ENCODE results near the gene TALDO1. TPM values are rescaled to one million over a fixed set of nuclear protein-coding genes. Genes with fewer than 3 reads are reported as not detected.

TALDO1 gene
- total and polyA plus RNA-seq, 2 of the 8 experiments (the other 6 are each of a cell fraction or from before 2014, with no cell fraction given) = 265 to 308 TPM

GRCh38 chr11:706957-707816 lies 40.1 kb upstream of the TALDO1 start:
- ChIA-PET POLR2A (ENCODE audit: partially characterized antibody) (interaction anchor here (0.8 to 2.2 kb wide), 10 partner anchors 12 to 83 kb away, joined by 3 to 16 read pairs (median 4); partner anchors contain the start of genes CDHR5, DEAF1, TALDO1 and TMEM80), CTCF (ENCODE audit: partially characterized antibody) (interaction anchor here (0.7 to 3.6 kb wide), 10 partner anchors 9 to 79 kb away, joined by 3 to 22 read pairs (median 4); partner anchors contain the start of genes DEAF1 and TMEM80)
- Histone ChIP-seq H2AK5ac (ENCODE audit: low read depth, low read length) (peak overlapping the region; percentile 77; the same call in 1 of the 2 replicates), H3K27me3 (replicated peaks in 1 of 4; ENCODE audit: control insufficient read depth in 3 of 4, extremely low read depth in 1 of 4, insufficient read depth in 3 of 4, low read length in 3 of 4) (no peaks in the 10 kb centered on the region), H3K23ac (ENCODE audit: insufficient read length) (no peak overlapping the region), H2BK12ac (ENCODE audit: low read depth, low read length) (peak overlapping the region; percentile 68; the same call in 1 of the 2 replicates), H3K4me1 (replicated peaks in 1 of 4; ENCODE audit: control insufficient read depth in 3 of 4, insufficient read depth in 4 of 4, low read length in 3 of 4) (peaks cover 0 to 48% (median 33%) of the 10 kb centered on the region in 4 experiments; a peak in 6 of 7 replicates), H3K4me3 (ENCODE audit: extremely low read depth in 1 of 4, insufficient read depth in 2 of 4, low read depth in 3 of 4, low read length in 4 of 4) (peak overlapping the region; percentile 38 to 64 (median 49)), H2AFZ (ENCODE audit: low read length) (no peak overlapping the region), H4K91ac (replicated peaks; ENCODE audit: insufficient read length, low read length) (peak overlapping the region; percentile 94), H2BK20ac (ENCODE audit: low read length) (peak overlapping the region; percentile 90; the same call in 1 of the 2 replicates), H3K9ac (replicated peaks in 1 of 4; ENCODE audit: extremely low read depth in 1 of 4, low read depth in 3 of 4, low read length in 3 of 4) (no peak overlapping the region; a peak in 1 of 7 replicates), H2BK120ac (replicated peaks; ENCODE audit: low read depth, low read length) (no peak overlapping the region), H3K14ac (ENCODE audit: insufficient read length) (no peak overlapping the region), H3K4ac (replicated peaks; ENCODE audit: insufficient read length, low read depth, low read length) (no peak overlapping the region), H3K27ac (ENCODE audit: low read depth, low read length) (no peak overlapping the region), H4K8ac (ENCODE audit: extremely low read depth, insufficient read depth, low read length) (peak overlapping the region; percentile 4; the same call in 1 of the 2 replicates), H3K79me2 (ENCODE audit: control insufficient read depth in 1 of 2, insufficient read depth in 2 of 2, low read length in 2 of 2) (no peaks in the 10 kb centered on the region), H2BK5ac (ENCODE audit: low read depth, low read length) (peak overlapping the region; percentile 83; the same call in 1 of the 2 replicates), H3K36me3 (ENCODE audit: control insufficient read depth in 2 of 4, insufficient read depth in 4 of 4, low read length in 3 of 4) (no peaks in the 10 kb centered on the region; a peak in 1 of 8 replicates), H3K23me2 (ENCODE audit: low read depth, low read length) (peaks cover 8% of the 10 kb centered on the region; the same call in 1 of the 2 replicates), H3K9me3 (ENCODE audit: insufficient read depth in 2 of 2, low read depth in 1 of 2, low read length in 1 of 2) (no peaks in the 10 kb centered on the region), H3K18ac (ENCODE audit: extremely low read depth, low read length) (peak overlapping the region; percentile 71), H3K56ac (replicated peaks; ENCODE audit: insufficient read length, low read depth, low read length) (peak overlapping the region; percentile 47), H3K79me1 (ENCODE audit: low read depth, low read length) (no peaks in the 10 kb centered on the region), H3K4me2 (ENCODE audit: insufficient read depth in 1 of 2, low read depth in 2 of 2, low read length in 2 of 2) (peak overlapping the region; percentile 62 to 85), H4K5ac (ENCODE audit: insufficient read length, low read depth, low read length) (peak overlapping the region; percentile 38), H2BK15ac (ENCODE audit: low read length) (peak overlapping the region; percentile 95; the same call in 1 of the 2 replicates), H4K20me1 (replicated peaks in 1 of 2; ENCODE audit: control insufficient read depth in 1 of 2, insufficient read depth in 2 of 2, low read length in 2 of 2) (peaks cover 1 to 2% of the 10 kb centered on the region in 2 experiments)
- 73% methylated on average over 17 of the region's 30 CpGs; no CpG with 5 or more reads in 1 of the 2 experiments for WGBS, 2 experiments (ENCODE audit: extremely low coverage in 1 of 2, insufficient coverage in 1 of 2, insufficient read length in 1 of 2, insufficient replicate concordance in 2 of 2, low coverage in 1 of 2, low lambda C conversion rate in 2 of 2, missing lambda C conversion rate in 1 of 2)
- DNase-seq (ENCODE audit: low read depth in 1 of 2, low spot score in 2 of 2) (no peak), FAIRE-seq (no peak)
- TF ChIP-seq SP4 (IDR thresholded peaks at IDR 0.05; ENCODE audit: low read length) = no peak
- TF ChIP-seq MAX (IDR thresholded peaks at IDR 0.05) = no peak
- no peak for TF ChIP-seq SAP30 (IDR thresholded peaks at IDR 0.05; ENCODE audit: insufficient read depth, insufficient replicate concordance, low read length)
- no peak for TF ChIP-seq CBX8 (IDR thresholded peaks at IDR 0.05; ENCODE audit: borderline replicate concordance, low read depth, low read length)
- TF ChIP-seq SUZ12 (IDR thresholded peaks at IDR 0.05; ENCODE audit: low read length) = no peak
- TF ChIP-seq SIRT6 (IDR thresholded peaks at IDR 0.05; ENCODE audit: low read length) = no peak

Data from H1 (cell line).